HG03045 (cell line): ENCODE data around the gene TSPAN10.
"Not testable (repeated sequence)": the region's sequence is repeated elsewhere in the genome, so short reads cannot be mapped to it uniquely, and the experiment has no call there.

Source experiments
- ATAC-seq: cut with Tn5 transposase; IDR thresholded peaks from one replicate; pipeline ENCODE4 v1.9.1; 2021; ENCODE audit warnings: mild to moderate bottlenecking, moderate library complexity; ENCODE audit not compliant: unreplicated experiment

Gene TSPAN10

DNA sequence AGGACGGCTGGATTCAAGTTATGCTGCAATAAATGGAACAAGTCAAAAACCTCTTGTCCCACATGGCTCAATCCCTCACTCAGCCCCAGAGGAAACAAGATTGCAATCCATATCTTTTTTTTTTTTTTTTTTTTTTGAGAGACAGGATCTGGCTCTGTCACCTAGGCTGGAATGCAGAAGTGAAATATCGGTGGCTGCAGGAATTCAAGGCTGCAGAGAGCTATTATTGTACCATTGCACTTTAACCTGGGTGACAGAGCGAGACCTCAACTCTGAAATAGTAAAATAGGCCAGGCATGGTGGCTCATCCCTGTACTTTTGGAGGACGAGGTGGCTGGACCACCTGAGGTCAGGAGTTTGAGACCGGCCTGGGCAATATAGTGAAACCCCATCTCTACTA is 22.0 kb downstream of the TSPAN10 start:
- ATAC-seq = no peak

DNA sequence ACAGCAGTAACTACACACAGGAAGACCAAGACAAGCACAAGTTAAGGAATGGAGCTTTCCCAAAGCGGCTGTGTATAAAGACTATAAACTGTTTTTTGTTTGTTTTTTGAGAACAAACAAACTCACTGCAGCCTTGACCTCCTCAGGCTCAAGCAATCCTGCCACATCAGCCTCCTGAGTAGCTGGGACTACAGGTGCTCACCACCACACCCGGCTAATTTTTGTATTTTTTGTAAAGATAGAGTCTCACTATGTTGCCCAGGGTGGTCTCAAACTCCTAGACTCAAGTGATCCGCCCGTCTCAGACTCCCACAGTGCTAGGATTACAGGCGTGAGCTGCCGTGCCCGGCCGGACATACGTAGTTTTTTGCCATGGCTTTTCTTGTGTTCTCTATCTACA is 23.4 kb downstream of the TSPAN10 start:
- no peak for ATAC-seq

DNA sequence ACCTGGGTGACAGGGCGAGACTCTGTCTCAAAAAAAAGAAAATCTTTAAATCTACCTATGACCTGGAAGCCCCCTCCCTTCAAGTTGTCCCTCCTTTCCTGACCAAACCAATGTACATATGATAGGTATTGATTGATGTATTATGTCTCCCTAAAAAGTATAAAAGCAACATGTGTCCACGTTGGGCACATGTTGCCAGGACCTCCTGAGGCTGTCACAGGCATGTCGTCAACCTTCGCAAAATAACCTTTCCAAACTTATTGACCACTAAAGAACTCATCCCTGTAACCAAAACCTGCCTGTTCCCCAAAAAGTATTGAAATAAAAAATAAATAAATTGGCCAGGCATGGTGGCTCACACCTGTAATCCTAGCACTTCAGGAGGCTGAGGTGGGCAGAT is 25.0 kb downstream of the TSPAN10 start:
- ATAC-seq = no peak

DNA sequence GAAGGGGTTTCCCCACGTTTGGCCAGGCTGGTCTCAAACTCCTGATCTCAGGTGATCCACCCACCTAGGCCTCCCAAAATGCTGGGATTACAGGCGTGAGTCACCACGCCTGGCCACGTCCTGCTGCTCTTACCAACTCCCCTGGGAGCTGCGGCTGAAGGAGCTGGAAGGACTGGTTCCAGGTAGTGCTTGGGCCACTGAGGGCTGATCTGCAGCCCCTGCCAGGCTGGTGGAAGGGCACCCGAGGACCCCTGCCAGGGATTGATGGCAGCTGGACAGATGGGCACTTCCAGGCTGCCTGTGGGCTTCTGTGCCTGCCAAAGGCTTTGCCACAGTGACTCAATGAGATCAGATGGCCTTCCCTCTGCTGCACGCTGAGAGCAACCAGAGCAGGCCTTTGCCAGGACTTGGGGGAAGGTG is 27.1 kb downstream of the TSPAN10 start:
- no peak for ATAC-seq

DNA sequence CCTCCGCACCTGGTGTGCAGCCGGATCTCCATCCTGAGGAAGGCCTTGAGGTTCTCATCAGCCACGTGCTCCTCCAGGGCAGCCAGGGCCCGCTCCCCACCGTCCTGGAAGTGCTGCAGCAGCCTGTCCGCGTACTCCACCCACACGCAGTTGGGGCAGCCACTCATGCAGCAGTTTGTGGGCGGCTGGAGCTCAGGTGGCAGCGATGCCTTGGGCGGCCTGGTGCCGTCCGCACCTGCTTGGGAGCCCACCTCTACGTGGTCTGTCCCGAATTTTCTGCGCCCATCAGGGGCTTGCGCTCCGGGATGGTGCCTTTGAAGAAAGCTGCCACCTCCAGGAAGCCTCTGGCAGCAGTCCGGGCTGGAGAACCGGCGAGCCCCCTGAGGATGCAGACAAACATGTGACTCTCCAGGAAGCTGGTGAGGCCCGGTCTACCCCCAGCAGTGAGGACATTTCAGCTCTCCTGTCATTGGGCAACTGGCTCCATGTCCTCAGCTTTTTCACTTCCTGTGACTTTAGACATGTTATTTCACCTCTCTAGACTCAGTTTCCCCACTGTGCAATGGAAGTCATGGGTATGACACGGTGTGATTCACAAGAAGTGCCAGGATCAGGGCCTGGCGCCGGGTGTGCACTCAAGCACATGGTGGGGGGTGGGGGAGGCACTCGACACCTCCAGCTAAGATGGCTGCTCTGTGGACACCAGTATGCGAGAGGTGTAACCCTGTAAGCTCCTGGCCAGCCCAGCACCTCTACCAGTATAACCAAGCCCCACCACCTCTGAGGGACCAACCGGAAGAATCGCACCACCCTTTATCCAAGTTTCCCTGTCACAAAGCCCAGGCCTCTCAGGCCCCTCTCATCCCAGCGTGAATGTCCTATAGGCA is 28.5 kb downstream of the TSPAN10 start:
- ATAC-seq = no peak

DNA sequence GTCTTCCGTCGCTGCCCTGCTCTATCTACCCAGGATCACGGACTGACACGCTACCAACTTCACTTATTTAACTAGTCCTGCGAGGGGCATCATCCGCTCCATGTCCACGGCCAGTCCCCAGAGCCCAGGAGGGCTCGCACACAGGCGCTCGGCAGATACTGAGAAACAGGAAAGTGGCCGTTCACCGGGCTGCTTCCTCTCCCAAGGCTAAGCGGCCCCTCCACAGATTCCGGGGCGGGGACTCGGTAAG is 29.0 kb downstream of the TSPAN10 start:
- ATAC-seq = peak; percentile 19

DNA sequence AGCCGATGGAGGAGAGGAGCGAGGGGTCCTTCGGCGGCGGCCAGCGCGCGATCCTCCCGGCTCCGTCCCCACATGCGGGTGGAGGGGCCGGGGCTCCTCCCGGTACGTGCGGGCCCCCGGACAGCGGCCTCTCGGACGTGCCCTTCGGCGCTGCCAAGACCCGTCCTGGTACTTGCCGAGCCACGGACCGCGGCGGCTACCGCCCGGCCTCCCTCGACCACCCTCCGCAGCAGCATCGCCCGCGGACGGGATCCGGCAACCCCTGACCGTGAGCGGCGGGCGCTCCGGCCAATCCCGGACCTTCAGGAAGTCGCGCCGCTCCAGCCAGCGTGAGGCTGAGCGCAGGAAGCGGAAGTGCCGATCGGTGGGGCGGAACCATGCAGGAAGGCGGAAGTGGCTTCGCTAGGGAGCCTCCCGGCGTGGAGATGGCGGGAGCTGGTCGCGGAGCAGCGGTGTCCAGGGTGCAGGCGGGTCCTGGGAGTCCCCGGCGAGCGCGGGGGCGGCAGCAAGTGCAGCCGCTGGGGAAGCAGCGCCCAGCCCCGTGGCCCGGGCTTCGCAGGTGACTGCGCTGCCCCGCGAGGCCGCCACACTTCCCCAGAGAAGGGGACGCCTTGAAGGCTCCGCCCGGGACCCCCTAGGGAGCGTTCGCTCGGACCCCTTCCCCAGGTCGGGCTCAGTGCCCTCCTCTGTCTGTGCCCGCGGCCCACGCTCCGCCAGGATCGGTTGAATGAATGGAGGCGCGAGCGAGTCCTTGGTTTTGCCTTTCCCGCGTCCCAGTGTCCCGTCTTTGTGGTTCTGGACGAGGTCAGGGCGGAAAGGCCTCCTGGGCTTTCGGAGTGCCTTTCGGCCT is 29.6 kb downstream of the TSPAN10 start, which contains the start of the genes CCDC137 and OXLD1:
TSS of gene CCDC137 (plus strand) at position 396 of the 850 bp plus-strand sequence. CDS start at position 426, 30 bp downstream.
TSS of gene OXLD1 (minus strand) at position 264 of the 850 bp plus-strand sequence. CDS start at position 236, 28 bp downstream.
- ATAC-seq = peak; percentile 86

DNA sequence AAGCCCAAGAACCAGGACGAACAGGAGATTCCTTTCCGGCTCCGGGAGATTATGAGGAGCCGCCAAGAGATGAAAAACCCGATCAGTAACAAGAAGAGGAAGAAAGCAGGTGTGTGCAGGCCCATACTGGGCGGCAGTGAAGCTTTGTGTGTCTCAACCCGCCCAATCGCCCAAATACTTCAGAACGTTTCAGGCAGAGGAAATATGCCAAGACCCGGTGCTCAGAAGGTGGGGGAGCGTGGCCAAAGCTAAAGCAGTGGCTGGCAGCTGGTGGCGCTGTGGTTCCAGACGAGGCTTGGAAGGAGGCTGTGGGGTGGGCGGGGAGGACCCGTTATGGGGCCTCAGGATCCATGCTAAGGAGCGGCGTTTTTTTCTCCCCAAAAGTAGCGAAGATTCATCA is 30.8 kb downstream of the TSPAN10 start:
- no peak for ATAC-seq

DNA sequence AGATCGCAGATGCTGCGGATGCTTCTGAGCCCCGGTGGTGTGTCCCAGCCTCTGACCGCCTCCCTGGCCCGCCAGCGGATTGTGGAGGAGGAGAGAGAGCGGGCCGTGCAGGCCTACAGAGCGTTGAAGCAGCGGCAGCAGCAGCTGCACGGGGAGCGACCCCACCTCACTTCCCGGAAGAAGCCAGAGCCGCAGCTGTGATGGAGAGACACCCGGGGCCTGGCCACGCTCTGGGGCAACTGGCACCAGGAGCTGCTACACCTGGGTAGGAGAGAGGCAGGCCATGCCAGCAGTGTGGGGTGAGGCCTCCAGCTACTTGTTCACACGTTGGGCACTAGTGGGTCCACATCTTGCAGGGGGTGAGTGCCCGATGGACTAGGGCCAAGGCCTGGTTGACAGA is 35.5 kb downstream of the TSPAN10 start:
- ATAC-seq = no peak

DNA sequence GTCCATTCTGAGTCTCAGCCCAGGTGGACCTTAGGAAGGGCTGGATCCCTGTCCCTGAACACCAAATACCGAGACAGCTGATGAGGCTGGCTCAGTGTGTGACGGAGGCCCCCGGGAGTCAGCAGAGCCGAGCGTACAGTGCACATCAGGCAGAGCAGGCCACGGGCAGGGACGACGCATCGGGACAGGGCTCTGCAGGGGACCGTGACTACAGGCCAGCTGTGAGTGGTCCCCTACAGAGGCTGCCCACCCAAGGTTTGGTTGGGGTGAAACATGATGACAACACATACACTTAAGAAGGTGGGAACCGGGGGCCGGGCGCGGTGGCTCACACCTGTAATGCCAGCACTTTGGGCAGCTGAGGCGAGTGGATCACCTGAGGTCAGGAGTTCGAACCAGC is 36.0 kb downstream of the TSPAN10 start:
- no peak for ATAC-seq

DNA sequence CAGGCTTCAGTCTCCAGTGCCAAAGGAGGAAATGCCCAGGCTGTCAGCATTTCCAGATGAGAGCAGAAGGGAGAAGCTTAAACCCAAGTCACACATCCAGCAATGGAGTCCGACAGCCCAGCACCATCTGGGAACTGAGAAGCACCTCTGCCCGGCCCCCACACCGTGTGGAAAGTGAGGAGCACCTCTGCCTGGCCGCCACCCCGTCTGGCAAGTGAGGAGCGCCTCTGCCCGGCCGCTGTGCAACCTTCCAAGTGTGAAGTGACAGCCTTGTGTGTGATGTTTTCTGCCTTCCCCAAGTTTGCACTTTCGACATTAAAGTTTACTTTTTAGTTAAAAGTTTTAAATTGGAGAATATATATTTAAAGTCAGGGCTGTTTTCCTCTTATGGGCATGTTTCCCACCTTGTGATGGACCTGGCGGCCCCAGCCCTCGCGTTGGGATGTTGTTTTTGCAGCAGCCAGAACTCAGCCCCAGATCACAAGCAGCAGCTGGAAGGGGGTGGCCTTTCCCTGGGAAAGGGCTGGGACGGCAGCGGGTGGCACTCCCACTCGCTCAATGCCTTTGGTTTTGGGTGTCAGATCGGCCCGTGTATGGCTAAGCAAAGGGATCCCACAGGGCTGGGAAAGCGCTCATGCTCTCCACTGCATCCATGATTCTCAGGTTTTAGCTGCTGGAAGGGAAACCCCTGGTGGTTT is 36.7 kb downstream of the TSPAN10 start:
- no peak for ATAC-seq

DNA sequence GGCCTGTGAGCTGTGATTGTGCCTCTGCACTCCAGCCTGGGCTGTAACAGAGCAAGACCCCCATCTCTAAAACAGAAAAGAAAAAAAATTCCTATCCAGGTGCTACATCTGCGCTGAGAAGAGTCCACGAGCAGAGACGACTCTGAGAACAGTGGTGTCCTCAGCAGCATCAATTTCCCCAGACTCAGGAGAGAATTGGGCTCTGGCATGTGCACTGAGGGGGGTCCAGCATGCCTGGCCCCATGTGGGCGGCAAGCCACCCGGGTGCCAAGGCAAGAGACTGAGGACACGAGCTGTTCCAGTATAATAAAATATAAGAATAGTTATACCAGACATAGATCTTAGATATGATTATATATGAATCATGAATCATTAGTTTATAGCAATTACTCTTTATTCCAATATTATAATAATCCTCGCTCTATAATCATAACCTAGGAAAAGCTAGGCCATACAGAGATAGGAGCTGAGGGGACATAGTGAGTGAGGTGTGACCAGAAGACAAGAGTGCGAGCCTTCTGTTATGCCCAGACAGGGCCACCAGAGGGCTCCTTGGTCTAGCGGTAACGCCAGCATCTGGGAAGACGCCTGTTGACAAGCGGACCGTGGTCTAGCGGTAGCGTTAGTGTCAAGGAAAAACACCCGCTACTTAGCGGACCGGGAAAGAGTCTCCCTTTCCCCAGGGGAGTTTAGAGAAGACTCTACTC is 38.7 kb downstream of the TSPAN10 start:
- not testable (repeated sequence) for ATAC-seq

DNA sequence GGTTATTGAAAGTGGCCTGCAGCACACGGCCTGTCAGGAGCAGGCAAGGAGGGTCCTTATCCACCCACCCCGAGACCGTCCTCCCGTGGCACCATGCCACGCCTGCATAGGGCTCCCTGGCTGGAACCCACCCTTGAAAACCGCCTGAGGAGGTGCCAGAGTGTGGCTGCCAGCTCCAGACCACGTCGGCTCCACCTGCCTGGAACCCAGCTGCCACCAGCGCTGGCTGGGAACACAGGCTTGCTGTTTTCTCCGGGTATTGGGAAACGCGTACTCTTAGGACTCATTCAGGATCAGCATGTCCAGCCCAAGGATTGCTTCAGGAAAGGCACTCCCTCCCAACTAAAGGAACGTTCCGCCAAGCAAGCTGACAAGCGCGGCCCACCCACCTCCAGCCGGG is 39.9 kb downstream of the TSPAN10 start:
- ATAC-seq = no peak

DNA sequence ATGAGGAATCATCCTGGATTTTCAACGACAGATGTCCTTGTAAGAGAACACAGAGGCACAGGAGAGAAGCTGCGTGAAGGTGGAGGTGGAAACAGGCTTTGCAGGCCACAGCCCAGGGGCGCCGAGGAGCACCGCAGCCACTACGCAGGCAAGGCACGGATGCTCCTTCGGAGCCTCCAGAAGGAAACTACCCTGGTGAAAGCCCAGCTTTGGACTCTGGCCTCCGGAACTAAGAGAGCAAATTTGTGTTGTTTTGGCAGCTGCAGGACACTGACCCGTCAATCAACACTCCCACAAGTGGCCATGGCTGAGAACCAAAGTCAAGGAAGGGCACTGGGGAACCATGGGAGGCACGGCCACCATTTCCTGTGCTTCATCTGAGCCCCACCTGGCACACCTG is 43.2 kb downstream of the TSPAN10 start:
- ATAC-seq = no peak

DNA sequence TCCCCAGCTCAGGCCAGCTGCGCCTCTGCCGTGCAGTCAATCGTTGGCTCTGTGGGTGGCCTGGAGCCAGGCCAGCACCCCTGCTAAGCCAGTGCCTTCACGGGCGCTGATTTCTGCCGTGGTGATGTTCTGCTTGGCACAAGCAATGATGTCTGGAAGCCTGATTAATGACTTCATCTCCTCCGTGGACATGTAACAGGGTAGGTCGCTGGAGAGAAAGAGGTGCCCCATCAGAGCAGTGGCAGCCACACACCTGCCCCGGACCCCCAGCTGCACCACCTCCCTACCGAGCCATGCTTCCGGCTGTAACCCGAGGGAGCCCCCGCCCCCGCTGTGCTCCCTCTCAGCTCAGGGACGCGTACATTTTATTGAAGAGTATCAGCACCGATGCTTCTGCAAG is 44.7 kb downstream of the TSPAN10 start:
- no peak for ATAC-seq

DNA sequence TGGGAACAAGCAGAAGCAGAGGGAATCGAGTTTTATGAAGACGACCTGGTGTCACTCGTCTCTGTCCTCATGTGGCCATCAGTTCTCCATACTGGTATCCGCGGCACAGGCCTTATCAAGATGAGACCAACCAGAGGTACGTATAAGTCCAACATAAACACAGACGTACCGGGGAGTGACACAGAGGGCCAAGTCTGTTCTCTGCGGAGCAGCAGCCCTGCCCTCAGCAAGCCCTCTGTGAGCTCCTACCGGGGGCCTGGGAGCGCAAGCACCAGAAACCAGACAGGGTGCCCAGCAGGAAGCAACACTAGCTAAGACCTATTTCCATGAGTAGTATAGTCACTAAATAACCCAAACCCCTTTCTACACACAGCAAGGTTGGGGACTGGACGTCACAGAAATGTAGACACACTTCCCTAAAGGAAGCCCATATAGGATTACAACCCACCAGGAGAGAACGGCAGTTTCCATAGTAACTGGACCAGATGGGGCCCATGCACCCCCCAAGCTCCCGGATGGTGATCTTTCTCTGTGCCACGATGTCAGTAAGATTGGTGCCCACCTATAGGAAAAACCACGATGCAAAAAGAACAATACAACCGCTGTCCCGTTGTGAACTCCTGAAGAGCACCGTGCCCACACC is 45.7 kb downstream of the TSPAN10 start:
- ATAC-seq = no peak

DNA sequence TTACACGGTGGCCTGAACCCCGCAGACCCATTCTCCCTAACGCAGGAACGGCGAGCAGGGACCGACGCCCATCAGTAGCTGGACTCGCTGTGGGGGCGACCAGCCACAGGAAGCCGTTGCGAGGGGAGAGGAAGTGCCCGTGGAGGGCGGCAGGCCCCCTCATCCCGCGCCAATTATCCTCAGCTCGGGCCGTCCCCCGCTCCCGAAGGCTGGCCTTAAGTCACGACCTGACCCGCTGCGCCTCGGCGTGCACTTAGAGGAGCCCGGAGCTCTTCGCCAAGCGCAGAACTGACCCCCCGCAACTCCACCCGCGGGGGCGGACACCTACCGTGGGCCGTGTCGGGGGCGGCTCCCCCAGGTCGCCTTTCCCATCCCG is 46.2 kb downstream of the TSPAN10 start:
- no peak for ATAC-seq

DNA sequence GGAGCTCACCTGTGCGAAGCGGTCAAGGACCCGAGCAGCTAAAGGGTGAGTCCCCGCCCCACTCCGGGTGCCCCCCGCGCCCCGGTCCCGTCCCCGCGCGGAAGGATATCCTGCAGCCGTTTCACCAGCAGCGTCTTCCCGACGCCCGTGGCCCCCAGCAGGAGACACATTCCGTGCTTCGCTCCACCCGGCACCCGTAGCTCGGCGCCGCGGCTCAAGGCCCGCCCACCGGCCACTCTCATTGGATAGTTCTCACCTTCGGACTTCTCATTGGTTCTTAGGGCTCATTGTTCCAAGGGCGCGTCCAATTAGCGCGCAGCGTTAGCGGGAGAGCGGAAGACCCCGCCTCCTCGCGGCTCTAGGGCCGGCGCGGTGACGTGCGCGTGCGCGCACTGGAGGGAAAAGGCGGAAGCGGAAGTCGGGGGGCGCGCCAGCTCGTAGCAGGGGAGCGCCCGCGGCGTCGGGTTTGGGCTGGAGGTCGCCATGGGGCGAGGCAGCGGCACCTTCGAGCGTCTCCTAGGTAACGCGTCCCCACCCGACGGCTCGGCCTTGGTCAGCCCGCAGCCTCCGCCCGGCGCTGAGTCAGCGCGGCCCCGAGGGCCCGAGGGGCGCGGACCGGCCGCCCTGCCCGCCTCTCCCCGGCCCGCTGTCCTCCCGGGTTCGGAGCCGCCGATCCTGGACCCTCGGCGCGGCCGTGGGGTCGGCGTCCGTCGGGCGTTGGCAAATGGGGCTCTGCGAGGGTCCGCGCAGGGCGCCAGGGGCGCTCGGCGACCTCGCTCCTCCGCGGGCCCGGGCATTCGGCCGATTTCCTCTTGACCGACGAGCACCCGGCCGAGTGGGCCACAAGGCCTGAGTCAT is 46.8 kb downstream of the TSPAN10 start, which contains the start of the genes ARL16 and HGS:
TSS of gene ARL16 (minus strand) at position 214 of the 858 bp plus-strand sequence. CDS start at position 170, 44 bp downstream.
TSS of gene HGS (plus strand) at position 428 of the 858 bp plus-strand sequence. CDS start at position 484, 56 bp downstream.
- ATAC-seq = peak; percentile 85

DNA sequence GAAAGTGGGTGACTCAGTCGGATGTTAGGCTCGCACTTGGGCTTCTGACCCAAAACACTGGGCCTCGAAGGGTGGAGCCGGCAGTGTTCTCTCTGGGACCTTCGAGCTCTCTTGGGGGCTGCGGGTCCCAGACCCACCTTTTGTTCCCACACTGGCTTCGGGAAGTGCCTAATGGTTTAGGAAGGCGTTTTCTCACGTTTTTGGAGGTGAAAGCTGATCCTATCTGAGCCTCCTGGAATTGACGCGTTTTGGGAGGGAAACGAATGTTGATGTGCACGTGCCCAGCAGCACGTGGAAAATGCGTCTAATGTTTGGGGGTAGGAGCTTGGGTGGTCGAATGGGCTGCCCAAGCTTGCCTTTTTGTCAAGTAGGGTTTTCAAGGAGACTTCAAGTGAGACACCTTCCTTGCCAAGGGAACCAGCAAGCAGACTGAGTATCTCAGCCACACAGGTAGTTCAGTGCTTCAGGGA is 47.5 kb downstream of the TSPAN10 start:
- no peak for ATAC-seq
